GM21619 (cell line): ENCODE measurements around the gene CHST8.
"Not testable (repeated sequence)": the region's sequence is repeated elsewhere in the genome, so short reads cannot be mapped to it uniquely, and the experiment has no call there.

Experiments used
- ATAC-seq: cut with Tn5 transposase; IDR thresholded peaks from one replicate; pipeline ENCODE4 v1.9.1; 2021; ENCODE audit not compliant: unreplicated experiment

CHST8 gene, protein sequence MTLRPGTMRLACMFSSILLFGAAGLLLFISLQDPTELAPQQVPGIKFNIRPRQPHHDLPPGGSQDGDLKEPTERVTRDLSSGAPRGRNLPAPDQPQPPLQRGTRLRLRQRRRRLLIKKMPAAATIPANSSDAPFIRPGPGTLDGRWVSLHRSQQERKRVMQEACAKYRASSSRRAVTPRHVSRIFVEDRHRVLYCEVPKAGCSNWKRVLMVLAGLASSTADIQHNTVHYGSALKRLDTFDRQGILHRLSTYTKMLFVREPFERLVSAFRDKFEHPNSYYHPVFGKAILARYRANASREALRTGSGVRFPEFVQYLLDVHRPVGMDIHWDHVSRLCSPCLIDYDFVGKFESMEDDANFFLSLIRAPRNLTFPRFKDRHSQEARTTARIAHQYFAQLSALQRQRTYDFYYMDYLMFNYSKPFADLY

DNA sequence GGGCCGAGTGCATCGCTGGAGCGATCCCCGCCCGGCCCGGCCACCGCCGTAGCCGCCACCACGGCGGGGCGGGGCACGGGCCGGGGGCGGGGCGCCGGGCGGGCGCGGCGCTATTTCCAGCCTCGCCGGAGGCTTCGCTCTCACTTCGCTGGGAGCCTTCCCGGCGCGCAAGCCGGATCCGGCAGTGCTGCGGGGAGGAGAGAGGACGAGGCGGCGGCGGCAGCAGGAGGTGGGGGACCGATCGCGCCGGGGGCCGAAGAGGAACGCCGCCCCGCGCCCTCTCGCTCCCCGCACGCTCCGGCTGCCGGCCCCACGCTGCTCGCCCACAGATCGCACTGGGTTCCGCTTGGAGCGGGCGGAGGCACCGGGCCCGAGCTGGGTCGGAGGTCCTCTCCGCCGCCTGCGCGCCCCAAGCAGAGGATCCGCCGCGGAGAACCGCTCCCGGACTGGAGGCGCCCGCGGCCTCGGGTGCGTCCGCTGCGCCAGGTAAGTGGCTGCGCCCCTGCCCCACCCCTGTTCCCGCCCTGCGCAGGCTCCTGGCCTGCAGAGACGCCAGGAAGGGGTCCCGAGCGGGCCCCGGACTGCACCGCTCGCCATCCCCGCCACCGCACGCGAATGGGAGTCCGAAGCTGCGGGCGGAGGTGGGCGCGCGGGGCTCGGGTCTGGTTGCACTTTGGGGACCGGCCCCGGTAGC, at the start of gene CHST8:
Gene CHST8, plus strand, starts transcription at position 143 of the 694 bp plus-strand sequence. CDS start 67,309 bp downstream, outside the sequence.
- ATAC-seq, result no peak

DNA sequence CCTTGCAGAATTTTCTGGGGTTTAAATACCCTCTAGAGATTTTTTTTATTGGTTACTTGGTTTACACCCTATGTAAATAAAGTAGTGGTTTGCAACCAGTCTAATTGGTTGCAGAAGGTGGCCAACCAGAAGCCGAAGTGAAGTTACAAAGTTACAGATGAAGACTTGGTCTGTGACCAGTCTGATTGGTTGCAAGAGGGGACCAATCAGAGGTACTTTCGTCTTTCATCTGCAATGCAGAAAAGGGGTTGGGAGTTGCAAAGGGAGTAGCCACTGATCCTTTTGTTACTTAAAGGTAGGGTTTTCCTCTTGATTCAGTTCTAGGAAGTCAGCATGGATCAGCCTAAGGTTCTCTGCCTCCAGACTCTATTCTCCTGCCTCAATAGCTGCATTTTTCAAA, 48.8 kb upstream of the CHST8 start:
- no peak for ATAC-seq

DNA sequence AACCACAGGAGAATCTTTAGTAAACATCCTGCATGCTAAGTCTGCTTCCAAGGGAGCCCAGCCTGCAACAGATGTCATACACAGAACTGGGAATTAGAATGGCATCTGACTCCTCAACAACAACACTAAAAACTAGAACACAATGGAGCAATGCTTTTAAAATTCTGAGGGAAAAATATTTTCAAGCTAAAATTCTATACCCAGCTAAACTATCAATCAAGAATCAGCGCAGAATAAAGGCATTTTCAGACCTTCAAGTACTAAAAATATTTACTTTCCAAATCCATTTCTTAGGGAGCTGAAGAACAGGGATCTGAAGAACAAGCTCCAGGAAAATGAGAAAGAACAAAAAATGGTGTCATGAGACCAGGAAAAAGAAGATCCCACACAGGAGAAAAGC, 46.9 kb upstream of the CHST8 start:
- ATAC-seq, result no peak

DNA sequence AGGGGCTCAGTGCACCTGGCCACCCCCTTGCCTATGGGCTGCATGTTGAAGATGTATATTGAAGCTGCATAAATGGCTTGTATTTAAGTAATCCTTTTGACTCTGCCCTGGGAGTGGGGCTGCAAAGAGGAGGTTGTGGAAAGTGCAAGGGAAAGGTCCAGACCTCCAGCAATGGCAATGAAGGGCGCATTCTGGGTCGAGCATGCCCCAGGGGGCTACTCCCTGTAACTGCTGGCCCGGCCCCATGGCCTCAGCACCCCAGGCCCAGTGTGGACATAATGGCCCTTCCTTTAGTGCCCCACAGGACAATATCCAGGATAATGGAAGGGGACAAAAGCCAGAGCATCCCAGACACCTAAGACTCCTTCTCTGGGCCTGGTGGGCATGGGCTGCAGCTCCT, 43.1 kb upstream of the CHST8 start:
- ATAC-seq, result no peak

DNA sequence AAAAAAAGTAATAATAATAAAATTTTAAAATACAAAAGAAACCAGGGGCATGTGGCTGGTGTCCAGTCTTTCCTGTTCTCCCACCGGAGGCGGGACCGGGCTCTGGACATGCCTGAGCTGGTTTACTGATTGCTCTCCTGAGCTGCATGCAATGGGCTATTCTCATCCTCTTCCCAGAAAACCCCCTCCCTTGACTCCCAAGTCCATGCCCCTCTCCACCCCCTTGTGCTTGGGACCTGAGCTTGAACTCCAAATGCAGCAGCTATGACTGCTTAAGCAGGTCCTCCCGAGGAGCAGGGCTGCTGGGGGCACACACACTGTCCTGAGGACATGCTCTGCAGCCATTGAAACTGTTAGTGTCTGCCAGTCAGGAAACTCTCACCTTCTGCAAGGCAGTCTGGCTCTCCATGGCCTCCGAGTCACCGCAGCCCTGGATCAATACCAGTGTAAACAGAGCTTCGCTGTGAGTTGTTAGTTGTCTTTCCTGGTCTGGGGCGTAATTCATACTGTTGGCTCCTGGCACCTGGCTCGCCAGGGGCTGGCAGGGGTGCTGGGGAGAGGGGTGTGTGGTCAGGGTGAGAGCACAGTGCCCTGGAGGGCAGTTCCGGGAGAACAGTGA, 41.6 kb upstream of the CHST8 start:
- no peak for ATAC-seq

DNA sequence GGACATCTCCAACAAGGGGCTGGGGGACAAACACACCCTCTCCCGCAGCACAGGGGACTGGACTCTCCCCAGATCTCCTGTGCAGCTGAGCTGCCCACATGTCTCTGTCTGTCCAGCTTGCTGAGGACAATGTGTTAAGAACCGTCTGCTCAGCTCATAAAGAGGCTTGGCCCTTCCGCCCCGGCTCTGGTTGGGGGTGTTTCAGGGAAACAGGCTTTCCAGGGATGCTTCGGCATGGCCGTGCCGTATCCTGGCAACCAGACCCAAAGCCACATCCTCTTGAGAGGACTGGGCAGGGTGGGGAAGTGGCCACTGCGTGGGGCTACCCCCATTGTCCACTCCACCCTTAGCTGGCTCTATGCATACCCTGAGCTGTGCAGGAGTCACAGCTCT, 41.1 kb upstream of the CHST8 start:
- ATAC-seq, result no peak

DNA sequence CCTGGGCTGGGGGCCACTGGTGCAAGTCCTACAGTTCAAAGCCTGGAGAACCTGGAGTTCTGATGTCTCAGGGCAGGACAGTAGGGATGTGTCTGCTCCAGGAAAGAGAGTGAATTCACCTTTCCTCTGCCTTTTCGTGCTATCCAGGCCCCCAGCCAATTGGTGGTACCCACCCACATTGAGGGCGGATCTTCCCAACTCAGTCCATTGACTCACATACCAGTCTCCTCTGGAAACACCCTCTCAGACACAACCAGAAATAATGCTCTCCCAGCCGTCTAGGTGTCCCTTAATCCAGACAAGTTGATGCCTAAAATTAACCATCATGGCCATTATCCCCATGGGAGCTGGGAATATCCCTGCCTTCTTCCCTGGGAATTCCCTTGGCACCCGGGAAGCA, 38.8 kb upstream of the CHST8 start:
- ATAC-seq, result no peak

DNA sequence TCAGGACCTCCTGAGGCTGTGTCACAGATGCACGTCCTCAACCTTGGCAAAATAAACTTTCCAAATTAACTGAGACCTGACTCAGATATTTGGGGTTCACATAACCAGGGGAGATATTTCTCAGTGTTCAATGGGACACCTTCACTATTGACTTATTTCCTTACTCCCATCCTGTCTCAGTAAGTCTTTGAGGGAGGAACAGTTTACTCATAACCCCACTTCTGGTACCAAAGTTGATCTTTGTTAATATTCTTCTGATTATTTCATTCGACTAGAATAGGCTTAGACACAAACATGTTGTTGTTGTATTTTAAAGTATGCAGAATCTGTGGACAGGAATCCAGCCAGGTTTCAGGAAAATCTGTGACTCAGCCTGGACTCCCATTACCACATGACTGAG, 34.6 kb upstream of the CHST8 start:
- ATAC-seq, result no peak

DNA sequence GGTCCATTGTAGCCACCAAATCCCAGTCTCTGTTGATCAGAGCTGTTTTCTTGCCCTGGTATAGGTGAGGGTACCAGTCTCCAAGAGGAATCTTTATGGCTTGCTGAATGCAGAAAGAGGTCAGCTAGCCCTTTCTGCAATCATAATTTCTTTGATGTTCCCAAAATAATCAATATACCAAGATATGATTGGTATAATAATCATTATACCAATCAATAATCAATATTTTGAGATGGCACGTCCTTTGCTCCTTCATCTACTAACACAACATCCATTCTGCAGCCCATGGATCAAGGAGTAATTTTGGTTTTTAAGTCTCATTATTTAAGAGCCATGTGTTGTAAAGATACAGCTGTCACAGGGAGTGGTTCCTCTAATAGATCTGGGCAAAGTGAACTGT, 31.5 kb upstream of the CHST8 start:
- no peak for ATAC-seq

DNA sequence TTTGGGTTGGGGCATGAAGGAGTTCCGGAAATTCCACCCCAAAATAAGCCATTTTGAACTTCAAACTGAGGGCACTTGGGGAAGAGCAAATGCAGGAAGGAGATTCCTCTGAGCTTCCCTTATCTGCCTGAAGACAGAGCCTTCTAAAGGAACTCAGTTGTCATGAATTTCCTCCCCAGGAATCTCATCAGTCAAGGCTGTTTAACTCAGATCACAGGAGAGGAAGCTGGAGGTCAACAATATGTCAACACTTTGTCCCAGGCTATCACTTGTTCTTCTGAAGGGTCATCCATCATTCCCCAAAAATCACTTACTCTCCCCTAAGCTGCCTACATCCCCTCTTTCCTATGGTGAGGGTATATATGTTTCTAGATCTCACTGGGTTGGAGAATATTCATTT, 26.0 kb upstream of the CHST8 start:
- no peak for ATAC-seq

DNA sequence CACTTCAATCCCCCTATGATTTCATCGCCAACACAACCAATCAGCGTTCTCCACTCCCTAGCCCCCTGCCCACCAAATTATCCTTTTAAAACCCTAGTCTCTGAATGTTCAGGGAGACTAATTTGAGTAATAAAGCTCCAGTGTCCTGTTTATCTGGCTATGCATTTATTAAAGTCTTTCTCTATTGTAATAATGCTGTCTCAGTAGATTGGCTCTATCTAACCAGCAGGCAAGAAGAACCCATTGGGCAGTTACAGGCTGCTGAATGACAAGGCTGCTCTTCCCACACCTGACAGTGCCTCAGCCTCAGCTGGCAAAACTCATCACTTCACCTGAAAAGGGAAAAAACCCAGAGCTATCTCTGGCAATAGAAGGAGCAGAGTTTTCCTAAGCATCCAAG, 20.2 kb upstream of the CHST8 start:
- no peak for ATAC-seq

DNA sequence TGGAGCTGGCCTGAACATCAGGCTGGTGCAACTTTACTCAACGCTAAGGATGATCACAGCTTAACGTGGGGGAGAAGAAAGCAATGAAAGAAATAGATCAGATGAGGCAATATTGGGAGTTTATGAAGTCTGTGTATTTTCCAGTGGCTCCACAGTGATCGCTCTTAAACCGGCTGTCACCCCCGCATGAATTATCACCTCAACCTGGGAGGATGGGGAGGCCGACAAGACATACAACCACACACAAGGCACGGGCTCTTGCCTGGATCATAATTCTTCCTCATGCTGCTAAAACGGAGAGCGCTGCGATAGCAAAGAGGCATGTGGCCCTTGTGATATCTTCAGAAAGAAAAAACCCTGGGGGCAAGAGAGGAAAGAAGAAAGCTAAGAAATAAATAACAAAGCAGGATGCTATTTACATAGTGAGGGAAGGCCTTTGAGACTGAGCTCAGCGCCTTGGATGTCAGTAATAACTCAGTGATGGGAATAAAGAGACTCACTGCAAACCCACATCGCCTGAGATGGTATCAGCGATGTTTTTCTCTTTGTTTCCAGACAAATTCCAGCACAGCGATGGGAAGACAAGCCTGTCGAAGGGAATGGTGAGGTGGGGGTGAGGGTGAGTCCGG, 19.1 kb upstream of the CHST8 start:
- no peak for ATAC-seq

DNA sequence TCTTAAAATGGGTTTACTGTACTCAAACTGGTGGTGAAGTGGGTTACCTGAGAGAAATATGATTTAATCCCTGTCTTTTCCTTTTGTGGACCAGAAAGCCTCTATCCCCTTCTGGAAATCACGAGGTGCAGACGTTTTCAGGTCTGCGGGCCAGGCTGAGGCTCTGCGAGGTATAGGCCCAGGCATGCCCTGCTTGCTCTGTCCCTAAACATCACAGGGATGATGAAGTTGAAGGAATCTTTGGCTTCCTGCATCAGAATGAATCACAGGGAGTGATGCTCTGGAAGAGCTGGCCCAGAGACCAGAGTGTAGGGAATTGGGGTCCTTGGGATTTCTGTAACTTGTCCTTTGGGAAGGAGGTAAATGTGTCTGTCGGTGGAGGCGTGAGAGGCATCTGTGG, 18.4 kb upstream of the CHST8 start:
- no peak for ATAC-seq

DNA sequence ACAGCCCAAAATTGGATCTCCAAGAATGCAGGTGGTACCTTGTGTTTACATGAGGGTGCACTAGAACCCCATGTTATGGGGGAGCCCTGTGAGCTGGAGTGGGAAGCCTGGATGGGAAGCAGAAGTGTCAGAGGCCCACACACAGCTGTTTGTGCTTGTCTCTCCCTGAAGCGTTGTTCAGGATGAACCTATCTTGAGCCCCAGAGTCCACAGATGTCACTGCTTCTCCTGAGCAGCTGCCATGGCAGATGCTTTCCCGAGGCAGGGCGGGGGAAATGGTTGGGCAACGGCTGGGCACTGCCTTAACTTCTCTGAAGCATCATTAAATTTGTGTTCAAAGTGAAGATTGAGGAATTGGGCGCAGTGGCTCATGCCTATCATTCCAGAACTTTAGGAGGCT, 17.1 kb upstream of the CHST8 start:
- ATAC-seq, result no peak

DNA sequence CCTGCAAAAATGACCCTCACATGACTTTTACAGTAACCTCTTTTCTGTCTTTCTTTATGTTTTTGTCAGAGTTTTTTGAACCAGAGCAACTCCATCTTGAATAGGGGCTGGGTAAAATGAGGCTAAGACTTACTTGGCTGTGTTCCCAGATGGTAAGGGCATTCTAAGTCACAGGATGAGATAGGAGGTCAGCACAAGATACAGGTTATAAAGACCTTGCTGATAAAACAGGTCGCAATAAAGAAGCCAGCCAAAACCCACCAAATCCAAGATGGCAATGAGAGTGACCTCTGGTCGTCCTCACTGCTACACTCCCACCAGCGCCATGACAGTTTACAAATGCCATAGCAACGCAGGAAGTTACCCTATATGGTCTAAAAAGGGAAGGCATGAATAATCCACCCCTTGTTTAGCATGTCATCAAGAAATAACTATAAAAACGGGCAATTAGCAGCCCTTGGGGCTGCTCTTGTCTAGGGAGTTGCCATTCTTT, 15.9 kb upstream of the CHST8 start:
- ATAC-seq, result not testable (repeated sequence)

DNA sequence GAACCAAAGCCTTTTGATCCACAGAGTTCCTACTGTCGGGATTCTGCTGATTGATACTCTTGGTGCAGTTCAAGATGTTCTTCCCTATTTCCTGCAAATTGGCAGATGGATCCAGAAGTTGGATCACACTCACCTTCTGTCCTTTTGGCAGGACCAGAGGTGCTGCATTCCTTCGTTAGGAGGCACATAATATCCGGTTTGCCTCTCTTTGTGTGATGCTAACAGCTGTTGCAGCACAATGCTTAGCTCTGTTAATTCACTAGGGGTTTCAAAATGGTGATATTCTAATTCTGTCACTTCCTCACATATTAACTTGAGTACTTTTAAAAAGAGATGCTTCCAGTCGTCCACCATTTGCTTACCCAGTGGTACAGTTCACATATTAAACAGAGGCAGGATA, 15.2 kb upstream of the CHST8 start:
- no peak for ATAC-seq

DNA sequence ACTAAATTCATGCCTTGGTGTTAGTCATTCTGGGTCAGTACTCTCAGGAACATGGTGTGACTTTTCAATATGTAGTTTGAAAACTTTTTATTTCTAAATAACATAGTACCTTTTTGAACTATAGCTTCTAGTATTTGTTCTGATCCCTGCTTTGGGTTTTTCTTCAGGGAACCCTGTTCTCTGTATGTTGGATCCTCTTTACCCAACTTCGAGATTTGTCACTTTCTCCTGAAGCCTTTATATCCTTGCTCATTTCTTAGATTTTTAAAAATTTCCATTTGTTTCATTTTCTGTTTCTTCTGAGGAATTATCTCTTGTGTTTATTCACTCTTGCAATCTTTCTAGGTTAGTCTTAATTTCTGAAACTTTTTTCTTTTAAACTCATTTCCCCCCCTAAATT, 12.4 kb upstream of the CHST8 start:
- no peak for ATAC-seq

DNA sequence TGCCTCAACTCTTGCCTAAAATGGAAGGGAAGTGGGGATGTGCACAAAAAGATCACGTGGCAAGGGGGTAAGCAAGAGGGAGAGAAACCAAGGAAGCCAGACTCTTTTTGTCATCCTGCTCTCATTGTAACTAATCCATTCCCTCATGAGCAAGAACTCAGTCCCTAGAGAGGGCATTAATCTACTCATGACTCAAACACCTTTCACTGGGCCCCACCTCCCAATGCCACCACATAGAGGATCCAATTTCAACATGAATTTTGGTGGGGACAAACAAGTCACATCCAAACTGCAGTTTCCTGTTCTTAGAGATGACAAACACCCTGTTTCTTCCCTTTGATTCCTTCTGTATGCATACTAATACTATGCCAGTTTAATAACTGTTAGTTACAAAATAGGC, 11.2 kb upstream of the CHST8 start:
- no peak for ATAC-seq

DNA sequence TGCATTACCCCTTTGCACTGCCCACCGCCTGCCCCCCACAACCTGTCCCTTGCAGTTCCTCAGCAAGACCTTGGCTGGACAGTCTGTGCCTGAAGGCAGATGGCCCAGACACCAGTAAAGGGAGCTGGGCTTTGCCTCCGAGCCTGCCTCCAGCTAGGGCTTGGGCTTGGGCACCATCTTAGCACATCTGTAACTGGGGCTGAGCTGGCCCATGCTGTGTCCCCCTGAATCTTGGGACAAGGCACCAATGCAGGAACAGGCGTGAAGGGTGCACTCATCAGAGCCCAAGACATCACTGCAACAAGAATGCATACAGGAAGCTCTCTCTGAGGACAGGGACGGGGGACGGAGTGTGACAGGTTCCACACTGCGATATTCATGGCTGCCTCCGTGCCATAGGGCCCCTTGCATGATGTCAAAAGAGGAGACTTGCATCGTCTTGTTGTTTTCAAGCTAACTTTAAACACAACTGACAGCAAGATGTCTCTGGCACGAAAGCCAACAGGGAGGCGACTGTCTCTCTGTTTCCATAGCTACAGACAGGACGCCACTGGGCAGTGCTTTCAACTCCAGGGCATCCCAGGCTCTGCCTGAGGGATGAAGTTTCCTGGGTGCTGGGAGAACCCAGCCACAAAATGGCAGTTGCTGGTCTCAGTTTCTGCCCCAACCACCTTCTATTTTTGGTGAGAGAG, 8.7 kb upstream of the CHST8 start:
- ATAC-seq, result no peak

DNA sequence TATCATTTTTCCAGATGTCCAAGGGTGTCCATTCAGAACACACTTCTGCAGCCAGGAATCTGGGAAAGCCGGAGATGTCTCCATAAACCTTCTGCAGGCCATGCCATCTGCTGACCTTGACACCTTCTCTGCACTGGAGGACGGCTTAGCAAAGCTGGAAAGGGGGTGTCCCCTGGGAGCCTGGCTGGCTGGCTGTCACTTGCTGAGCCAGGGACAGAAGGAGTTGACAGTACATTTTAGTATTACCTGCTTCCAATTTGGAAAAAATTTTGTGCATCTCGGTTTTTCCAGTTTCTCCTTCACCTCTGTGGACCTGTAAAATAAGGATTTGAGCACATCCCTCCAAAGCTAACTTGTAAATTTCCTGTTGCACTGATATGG, 8.1 kb upstream of the CHST8 start:
- no peak for ATAC-seq

DNA sequence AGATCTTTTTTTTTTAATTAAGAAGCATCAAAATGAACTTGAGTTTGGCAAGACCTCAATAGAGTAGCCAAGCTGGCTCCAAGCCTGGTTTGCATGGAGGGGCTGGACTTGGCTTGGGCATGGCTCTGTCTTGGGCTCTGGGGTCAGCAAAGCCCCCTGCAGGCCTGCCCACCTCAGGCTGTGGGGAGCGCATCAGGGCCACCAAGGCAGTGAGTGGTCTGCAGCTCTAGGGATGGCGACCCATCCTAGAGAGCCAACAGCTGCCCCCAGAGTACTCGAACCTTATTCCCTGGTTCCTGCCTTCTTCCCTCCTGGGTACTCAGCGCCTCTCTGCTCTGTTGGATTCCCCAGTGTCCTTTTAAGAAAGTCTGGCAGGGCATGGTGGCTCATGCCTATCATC, 5.4 kb upstream of the CHST8 start:
- ATAC-seq, result no peak
